ENCODE results near the gene NR3C1. TPM values are rescaled to one million over a fixed set of nuclear protein-coding genes. Genes with fewer than 3 reads are reported as not detected.

NR3C1 gene
- total RNA-seq, 4 donors from 2014 or later = 55.1 to 134 (median 87.3) TPM

DNA sequence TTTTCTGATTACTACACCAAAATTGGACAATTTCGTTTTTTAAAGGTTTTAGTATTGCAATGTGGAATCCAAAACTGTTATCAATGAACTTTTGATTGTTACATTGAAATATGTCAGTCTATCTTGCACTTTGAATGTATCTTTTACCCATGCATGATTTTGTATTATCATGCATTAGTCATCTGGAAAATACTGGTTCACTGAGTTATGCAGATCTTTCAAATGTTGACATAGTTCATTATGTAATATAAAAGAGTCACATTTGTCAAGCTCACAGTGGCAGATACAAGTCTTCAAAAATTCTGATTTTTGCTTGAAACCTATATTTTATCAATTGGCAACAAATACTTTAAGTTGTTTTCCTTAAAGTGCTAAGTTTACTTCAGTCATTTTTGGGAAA lies 85.2 kb downstream of the NR3C1 start:
- no peak overlapping the region for H3K4me3 ChIP-seq
- no peaks in the 10 kb centered on the region for H3K27me3 ChIP-seq
- no peak overlapping the region for H3K27ac ChIP-seq
- no peaks in the 10 kb centered on the region for H3K36me3 ChIP-seq
- peaks cover 6 to 8% of the 10 kb centered on the region in 2 donors for H3K4me1 ChIP-seq
- H3K9me3 ChIP-seq = no peaks in the 10 kb centered on the region
- TF ChIP-seq POLR2A (IDR thresholded peaks at IDR 0.05) (no peak), CTCF (IDR thresholded peaks at IDR 0.05) (no peak)
- DNase-seq = no peak
- intact Hi-C loops (cut with DNase I; ENCODE audit: low total_unique reads) = no loop called here

GRCh38 chr5:143316844-143317631 lies 86.4 kb downstream of the NR3C1 start:
- H3K27me3 ChIP-seq = no peaks in the 10 kb centered on the region

GRCh38 chr5:143316337-143316736 lies 87.1 kb downstream of the NR3C1 start:
- H3K4me3 ChIP-seq = no peak overlapping the region
- TF ChIP-seq CTCF (IDR thresholded peaks at IDR 0.05) = no peak
- TF ChIP-seq POLR2A (IDR thresholded peaks at IDR 0.05) = no peak
- H3K9me3 ChIP-seq = no peaks in the 10 kb centered on the region
- no peak for DNase-seq
- no peaks in the 10 kb centered on the region for H3K27me3 ChIP-seq
- intact Hi-C loops (cut with DNase I; ENCODE audit: low total_unique reads) = no loop called here
- peaks cover 6% of the 10 kb centered on the region in 2 donors for H3K4me1 ChIP-seq
- no peaks in the 10 kb centered on the region for H3K36me3 ChIP-seq
- no peak overlapping the region for H3K27ac ChIP-seq

More at GRCh38 chr5:143316844-143317631, 86.4 kb downstream of the NR3C1 start:
- no peak for DNase-seq
- H3K27ac ChIP-seq = no peak overlapping the region
- H3K4me3 ChIP-seq = no peak overlapping the region
- H3K4me1 ChIP-seq = peaks cover 6 to 8% of the 10 kb centered on the region in 2 donors
- no peak for TF ChIP-seq CTCF (IDR thresholded peaks at IDR 0.05)
- no peak for TF ChIP-seq POLR2A (IDR thresholded peaks at IDR 0.05)
- intact Hi-C loops (cut with DNase I; ENCODE audit: low total_unique reads) = no loop called here
- no peaks in the 10 kb centered on the region for H3K36me3 ChIP-seq
- no peaks in the 10 kb centered on the region for H3K9me3 ChIP-seq

GRCh38 chr5:143315929-143316328 lies 87.6 kb downstream of the NR3C1 start:
- Histone ChIP-seq H3K36me3 (no peaks in the 10 kb centered on the region), H3K27ac (no peak overlapping the region), H3K4me3 (no peak overlapping the region), H3K27me3 (no peaks in the 10 kb centered on the region), H3K4me1 (peaks cover 6% of the 10 kb centered on the region in 2 donors), H3K9me3 (no peaks in the 10 kb centered on the region)
- no peak for DNase-seq
- intact Hi-C loops (cut with DNase I; ENCODE audit: low total_unique reads) = no loop called here
- TF ChIP-seq POLR2A (IDR thresholded peaks at IDR 0.05) (no peak), CTCF (IDR thresholded peaks at IDR 0.05) (no peak)

- Histone ChIP-seq H3K27ac (no peak overlapping the region), H3K4me3 (no peak overlapping the region), H3K36me3 (no peaks in the 10 kb centered on the region), H3K9me3 (no peaks in the 10 kb centered on the region), H3K27me3 (no peaks in the 10 kb centered on the region), H3K4me1 (peaks cover 6% of the 10 kb centered on the region in 2 donors)
- no peak for DNase-seq
- intact Hi-C loops (cut with DNase I; ENCODE audit: low total_unique reads) = no loop called here
- TF ChIP-seq CTCF (IDR thresholded peaks at IDR 0.05) (no peak), POLR2A (IDR thresholded peaks at IDR 0.05) (no peak)
Measured at GRCh38 chr5:143315214-143315613, 88.3 kb downstream of the NR3C1 start.

Data from uterus (tissue), 4 donors.